Activated gamma-delta T cell treated with anti-CD3 and anti-CD28 coated beads, Interleukin-2, amount 50 U/mL, for 16 hours (primary cell): ENCODE measurements around the gene RNF32.
"Not testable (repeated sequence)": the region's sequence is repeated elsewhere in the genome, so short reads cannot be mapped to it uniquely, and the experiment has no call there.

Source experiments
- DNase-seq: peaks from one replicate; pipeline ENCODE4 v3.0.0-alpha.2; 2020; ENCODE audit warnings: low read depth

Gene RNF32

GRCh38 chr7:156614434-156615264, 25.9 kb upstream of the RNF32 start:
- DNase-seq = no peak

GRCh38 chr7:156616269-156617202, 24.0 kb upstream of the RNF32 start:
- DNase-seq = no peak

- DNase-seq = no peak
Measured at GRCh38 chr7:156617215-156617614, 23.4 kb upstream of the RNF32 start.

DNA sequence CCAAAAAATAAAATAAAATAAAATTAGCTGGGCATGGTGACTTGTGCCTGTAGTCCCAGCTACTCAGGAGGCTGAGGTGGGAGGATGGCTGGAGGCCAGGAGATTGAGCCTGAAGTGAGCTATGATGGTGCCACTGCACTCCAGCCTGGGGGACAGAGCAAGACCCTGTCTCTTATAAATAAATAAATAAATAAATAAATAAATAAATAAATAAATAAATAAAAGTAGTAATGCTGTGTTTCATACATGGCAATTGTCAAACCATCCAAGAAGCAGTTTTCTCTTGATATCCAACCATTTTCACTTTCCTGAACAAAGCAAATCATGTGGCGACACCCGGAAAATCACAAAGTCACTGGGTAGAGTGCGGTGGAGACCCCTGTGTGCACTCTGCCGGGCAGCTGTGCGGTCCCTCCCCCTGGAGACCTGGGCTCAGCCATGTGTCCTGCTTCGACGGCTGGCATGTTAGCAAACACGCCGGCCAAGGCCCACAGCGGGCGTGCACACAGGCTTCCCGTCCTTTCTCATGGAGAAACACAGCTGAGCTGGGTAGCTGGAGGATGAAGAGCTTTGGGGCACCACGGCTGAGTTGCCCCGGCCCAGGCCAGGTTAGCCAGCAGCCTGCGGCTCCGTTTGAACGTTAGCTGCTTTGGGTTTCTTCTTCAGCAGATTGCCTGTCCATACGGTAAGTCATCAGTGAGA, 22.3 kb upstream of the RNF32 start:
- DNase-seq = no peak

DNA sequence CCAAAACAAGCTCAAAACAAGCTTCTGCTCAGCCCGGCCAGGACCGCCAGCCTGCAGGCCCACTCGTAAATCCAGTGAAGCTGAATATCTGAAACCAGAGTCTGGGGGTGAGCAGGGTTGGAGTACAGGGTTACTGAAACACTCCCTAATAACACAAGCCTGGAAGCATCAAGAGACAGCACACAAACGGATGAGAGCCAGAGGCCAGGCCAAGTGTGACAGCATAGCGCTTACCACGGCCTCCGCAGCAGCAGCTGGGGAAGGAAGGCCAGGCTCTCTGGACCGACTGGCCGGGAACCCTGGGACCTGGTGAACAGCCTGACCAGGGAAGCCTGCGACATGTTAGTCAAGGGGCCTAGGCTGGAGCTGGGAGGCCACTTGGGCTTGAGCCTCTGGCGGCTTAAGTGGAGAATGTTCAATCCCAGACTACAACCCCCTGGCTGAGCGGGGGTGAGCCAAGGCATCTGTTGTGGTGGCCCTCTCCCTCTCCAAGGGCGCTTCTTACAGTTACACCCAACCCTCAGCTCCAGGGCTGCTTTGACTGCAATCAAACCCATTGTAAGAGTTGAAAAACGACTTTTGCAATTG, 21.7 kb upstream of the RNF32 start:
- DNase-seq = no peak

- not testable (repeated sequence) for DNase-seq
Measured at GRCh38 chr7:156619488-156620290, 20.9 kb upstream of the RNF32 start.

DNA sequence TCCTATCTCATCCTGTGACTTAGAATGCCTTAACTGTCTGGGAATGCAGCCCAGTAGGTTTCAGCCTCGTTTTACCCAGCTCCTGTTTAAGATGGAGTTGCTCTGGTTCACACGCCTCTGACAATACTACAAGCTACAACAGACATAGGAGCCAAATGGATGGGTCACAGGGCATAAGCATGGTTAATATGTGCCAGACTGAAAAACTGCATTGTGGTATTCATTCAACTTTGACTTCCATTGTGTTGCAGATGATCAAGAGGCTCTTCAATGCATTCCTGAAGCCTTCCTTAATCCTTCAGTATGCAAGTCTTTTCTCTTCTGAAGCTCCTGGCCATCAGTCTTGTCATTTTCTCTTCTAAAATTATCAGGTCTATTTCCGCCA, 20.3 kb upstream of the RNF32 start:
- DNase-seq = no peak

GRCh38 chr7:156621652-156622051, 18.9 kb upstream of the RNF32 start:
- DNase-seq = no peak

DNA sequence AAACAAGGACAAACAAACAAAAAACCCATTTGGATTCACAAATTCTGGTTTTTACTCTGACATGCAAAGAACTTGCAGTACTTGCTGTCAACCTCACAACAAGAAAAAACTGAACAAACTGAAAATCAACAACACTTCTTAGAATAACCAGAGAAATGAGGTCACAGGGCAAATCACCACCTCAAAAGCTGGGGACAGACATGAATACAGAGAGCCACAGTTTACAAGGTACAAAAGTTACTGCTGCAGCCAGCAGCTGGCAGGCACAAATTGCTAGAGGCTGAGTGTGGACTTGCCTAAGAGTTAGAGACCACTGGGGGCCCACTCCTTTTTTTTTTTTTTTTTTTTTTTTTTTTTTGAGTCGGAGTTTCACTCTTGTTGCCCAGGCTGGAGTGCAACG, 15.0 kb upstream of the RNF32 start:
- no peak for DNase-seq

GRCh38 chr7:156626220-156626895, 14.2 kb upstream of the RNF32 start:
- no peak for DNase-seq

GRCh38 chr7:156628562-156628961, 12.0 kb upstream of the RNF32 start:
- DNase-seq = no peak

GRCh38 chr7:156629873-156630272, 10.7 kb upstream of the RNF32 start:
- DNase-seq = no peak

DNA sequence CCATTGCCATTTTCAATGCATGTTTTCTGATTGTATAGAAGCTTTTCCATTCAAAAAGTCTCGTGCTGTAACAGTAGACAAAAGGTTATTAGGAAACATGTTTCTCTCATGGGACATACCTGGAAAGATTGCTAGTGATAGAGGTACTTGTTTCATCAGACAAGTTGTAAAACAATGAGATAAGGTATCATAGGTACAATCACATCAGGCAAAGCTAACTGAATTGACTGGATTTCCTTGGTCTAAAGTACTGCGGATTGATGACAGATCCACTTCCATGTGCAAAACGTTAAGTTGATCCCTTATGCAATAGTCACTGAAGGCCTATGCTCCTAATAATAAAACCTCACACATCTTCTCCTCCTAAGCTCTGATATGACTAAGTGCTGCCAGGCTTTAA, 6.5 kb upstream of the RNF32 start:
- no peak for DNase-seq

- no peak for DNase-seq
Measured at GRCh38 chr7:156635529-156636385, 4.8 kb upstream of the RNF32 start.

DNA sequence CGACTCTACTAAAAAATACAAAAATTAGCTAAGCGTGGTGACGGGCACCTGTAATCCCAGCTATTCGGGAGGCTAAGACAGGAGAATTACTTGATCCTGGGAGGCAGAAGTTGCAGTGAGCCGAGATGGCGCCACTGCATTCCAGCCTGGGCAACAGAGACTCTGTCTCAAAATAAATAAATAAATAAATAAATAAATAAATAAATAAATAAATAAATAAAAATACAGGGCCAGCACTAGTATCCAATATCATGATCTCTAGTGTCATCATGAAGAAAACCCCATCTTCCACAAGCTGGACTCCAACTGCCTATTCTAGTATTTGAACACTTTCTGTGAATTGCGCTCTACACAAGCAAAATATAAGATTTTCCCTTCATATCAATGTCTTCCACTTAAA, 3.5 kb upstream of the RNF32 start:
- not testable (repeated sequence) for DNase-seq

- DNase-seq = no peak
Measured at GRCh38 chr7:156638443-156639077, 2.0 kb upstream of the RNF32 start.

DNA sequence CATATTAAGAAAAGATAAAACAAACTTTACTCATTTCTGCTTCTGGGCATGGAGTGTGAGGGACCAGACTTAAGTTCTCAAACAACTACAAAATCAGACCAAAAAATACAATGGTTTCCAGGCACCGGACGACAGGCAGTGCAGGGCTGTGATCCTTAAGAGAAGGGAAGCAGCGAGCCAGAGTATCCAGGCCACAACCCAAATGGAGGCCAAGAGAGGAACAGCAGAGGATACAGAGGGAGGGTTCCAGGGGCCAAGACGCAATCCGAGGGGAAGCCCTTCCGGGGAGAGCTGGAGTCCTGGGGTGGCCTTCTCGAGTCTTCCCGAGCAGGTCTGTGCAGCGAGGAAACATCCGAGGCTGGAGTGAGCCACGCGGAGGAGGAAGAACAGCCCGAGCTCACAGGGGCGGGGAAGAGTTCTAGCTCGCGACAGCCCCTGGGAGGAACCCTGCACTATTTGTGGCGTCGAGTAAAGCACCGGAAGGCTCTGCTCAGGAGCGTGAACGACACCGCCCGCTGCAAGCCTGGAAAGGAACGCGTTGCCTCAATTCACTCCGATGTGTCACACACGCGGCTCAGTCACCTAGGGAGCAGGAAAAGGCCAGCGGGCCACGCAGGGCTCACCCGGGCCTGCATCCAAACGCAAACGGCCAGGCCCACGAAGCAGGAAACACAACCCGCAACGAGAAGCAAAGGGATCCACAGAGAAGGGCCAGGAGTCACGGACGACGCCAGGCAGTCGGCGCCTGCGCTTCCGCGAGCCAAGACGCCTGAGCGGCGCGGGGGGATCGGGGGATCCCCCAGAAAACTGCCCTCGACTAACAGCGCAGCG, 933 bp upstream of the RNF32 start:
- no peak for DNase-seq

GRCh38 chr7:156640949-156641485, 443 bp downstream of the RNF32 start:
- DNase-seq = peak; percentile 4
